Keratinocyte (primary cell): ENCODE measurements around the gene TIMM10. TPM values are rescaled to one million over a fixed set of nuclear protein-coding genes. Genes with fewer than 3 reads are reported as not detected.

Experiments used
- DNase-seq: peaks from one replicate; pipeline ENCODE4 v3.0.0-alpha.2; 2011; ENCODE audit warnings: low read depth, missing footprints, low spot score
- FAIRE-seq: peaks from 2 replicates; lab custom pipeline; 2011; peaks lifted over from hg19 to GRCh38; lab: Jason Lieb, UNC
- H2AFZ ChIP-seq: 2 replicates; pipeline ENCODE4 v1.6.0; 2012; ENCODE audit warnings: low read length, control low read depth, inconsistent platforms; ENCODE audit not compliant: control insufficient read depth
- H3K27ac ChIP-seq: 2 replicates; pipeline ENCODE4 v1.5.1; 2011; ENCODE audit warnings: low read length; ENCODE audit not compliant: control insufficient read depth, insufficient read depth
- H3K27me3 ChIP-seq: 3 replicates; pipeline ENCODE4 v1.6.0; 2011; ENCODE audit warnings: low read length; ENCODE audit not compliant: control insufficient read depth, insufficient read depth; ENCODE audit errors: extremely low read depth
- H3K36me3 ChIP-seq, 2 experiments: 2 replicates in 1 of 2; 3 replicates in 1 of 2; pipeline ENCODE4 v1.5.1; 2011; ENCODE audit warnings: low read length in 2 of 2, mild to moderate bottlenecking in 1 of 2; ENCODE audit not compliant: control insufficient read depth in 2 of 2, insufficient read depth in 2 of 2; ENCODE audit errors: extremely low read depth in 1 of 2
- H3K4me1 ChIP-seq: 3 replicates; pipeline ENCODE4 v1.5.1; 2011; ENCODE audit warnings: low read length; ENCODE audit not compliant: control insufficient read depth, insufficient read depth; ENCODE audit errors: extremely low read depth
- H3K4me2 ChIP-seq: 3 replicates; pipeline ENCODE4 v1.6.0; 2011; ENCODE audit warnings: low read depth, low read length; ENCODE audit not compliant: control insufficient read depth, insufficient read depth; ENCODE audit errors: extremely low read depth
- H3K4me3 ChIP-seq, 3 experiments: fragments of 200-600 bp in 1 of 3; sonication (generic) in 1 of 3; 2 replicates in 2 of 3; 3 replicates in 1 of 3; pipeline ENCODE4 v1.5.1; 2011 to 2016; ENCODE audit warnings: low read length in 3 of 3, mild to moderate bottlenecking in 3 of 3, control low read depth in 2 of 3, inconsistent platforms in 1 of 3, low read depth in 1 of 3, mixed read lengths in 1 of 3, mixed run types in 1 of 3, moderate library complexity in 1 of 3; ENCODE audit not compliant: control insufficient read depth in 2 of 3, insufficient read depth in 2 of 3; ENCODE audit errors: extremely low read depth in 1 of 3
- H3K79me2 ChIP-seq: 2 replicates; pipeline ENCODE4 v1.6.0; 2012; ENCODE audit warnings: low read length; ENCODE audit not compliant: control insufficient read depth, insufficient read depth
- H3K9ac ChIP-seq: 3 replicates; pipeline ENCODE4 v1.6.0; 2011; ENCODE audit warnings: low read length; ENCODE audit not compliant: control insufficient read depth, insufficient read depth; ENCODE audit errors: extremely low read depth
- H3K9me1 ChIP-seq: 3 replicates; pipeline ENCODE4 v1.6.0; 2011; ENCODE audit warnings: low read length; ENCODE audit not compliant: control insufficient read depth, insufficient read depth; ENCODE audit errors: extremely low read depth
- H3K9me3 ChIP-seq: 2 replicates; pipeline ENCODE4 v1.5.1; 2012; ENCODE audit warnings: low read depth, low read length; ENCODE audit not compliant: control insufficient read depth
- H4K20me1 ChIP-seq: 3 replicates; pipeline ENCODE4 v1.6.0; 2011; ENCODE audit warnings: low read length; ENCODE audit not compliant: control insufficient read depth, insufficient read depth; ENCODE audit errors: extremely low read depth
- EZH2 ChIP-seq: IDR thresholded peaks from one replicate; pipeline ENCODE4 v1.6.1; 2012; ENCODE audit warnings: inconsistent platforms, mild to moderate bottlenecking, low read length, moderate library complexity
- dilution Hi-C: fragments of 300-500 bp; cut with MboI; formaldehyde crosslinking; loops from one replicate; pipeline ENCODE4 v1.7.0; 2020; ENCODE audit warnings: low sequenced_read_pairs; ENCODE audit not compliant: extremely low pct_ligation_motif_present
- polyA plus RNA-seq, 5 experiments: library from polyadenylated mRNA; depleted of rRNA in 3 of 5; stranded (reverse) in 3 of 5; stranded (forward) in 1 of 5; unstranded in 1 of 5; fragments of >200 nt; gene quantifications; 1 replicate in 1 of 5; 2 replicates in 3 of 5; 3 replicates in 1 of 5; pipeline versions ENCODE4 v1.2.1 to v1.2.3, GENCODE V29; 2011 to 2012; ENCODE audit warnings: missing spikeins in 2 of 5, low read depth in 1 of 5, low replicate concordance in 1 of 5
- TF ChIP-seq, protein P1 (sequence below), 3 experiments: IDR thresholded peaks in 1 of 3; conservative IDR thresholded peaks in 1 of 3; optimal IDR thresholded peaks in 1 of 3; 2 replicates in 2 of 3; 3 replicates in 1 of 3; pipeline versions ENCODE3 to v1.5.1; 2011; ENCODE audit warnings: low read length in 3 of 3, mild to moderate bottlenecking in 3 of 3, moderate library complexity in 2 of 3, control low read depth in 1 of 3, inconsistent platforms in 1 of 3; ENCODE audit not compliant: insufficient read depth in 2 of 3; ENCODE audit errors: extremely low read depth in 1 of 3

The TIMM10 gene
- polyA plus RNA-seq, 1 donor (not counting 4 experiments of a cell fraction or from before 2014, with no cell fraction given), result 92.2 TPM

DNA sequence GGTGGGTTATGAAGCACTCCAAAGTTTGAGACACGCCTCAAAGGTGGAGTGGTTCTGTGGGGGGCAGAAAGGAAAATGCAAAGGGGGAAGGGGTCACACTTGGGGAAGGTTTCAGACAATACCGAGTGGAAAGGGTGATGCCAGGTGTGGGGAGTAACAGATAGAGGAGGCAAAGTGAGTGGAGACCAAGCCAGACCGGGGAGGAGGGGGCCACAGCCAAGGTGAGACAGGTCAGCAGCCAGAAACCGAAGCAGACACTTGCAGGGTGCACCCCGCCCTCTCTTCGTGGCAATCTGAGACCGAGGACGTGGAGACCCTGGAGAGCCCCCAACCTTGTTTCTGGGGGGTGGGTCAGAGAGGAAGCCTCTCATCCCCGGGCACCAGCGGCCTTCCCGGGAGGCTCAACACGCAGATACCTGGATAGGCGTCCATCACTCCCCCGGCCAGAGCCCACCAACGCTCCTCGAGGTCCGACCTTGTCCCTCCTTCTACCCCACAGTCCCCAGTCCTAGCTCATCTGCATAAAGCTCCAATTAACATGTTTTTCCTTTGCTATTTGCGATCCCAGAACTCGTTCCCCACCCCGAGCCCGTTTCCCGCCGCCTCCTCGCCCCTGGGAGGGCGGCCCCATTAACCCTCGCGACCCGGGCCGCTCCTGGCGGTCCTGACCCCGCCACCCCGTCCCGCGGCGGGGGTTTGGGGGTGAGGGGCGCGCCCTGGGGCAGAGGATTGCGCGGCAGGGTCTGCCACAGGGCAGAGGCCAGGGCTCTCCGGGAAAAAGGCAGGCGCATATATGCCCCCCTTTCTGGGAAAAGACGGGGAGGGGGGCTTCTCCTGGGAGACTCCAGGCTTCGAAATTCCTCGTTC is 48.4 kb downstream of the TIMM10 start:
- Histone ChIP-seq H3K4me2 (no peak overlapping the region), H3K27me3 (peaks cover 19% of the 10 kb centered on the region)
- dilution Hi-C loops, result no loop called here

DNA sequence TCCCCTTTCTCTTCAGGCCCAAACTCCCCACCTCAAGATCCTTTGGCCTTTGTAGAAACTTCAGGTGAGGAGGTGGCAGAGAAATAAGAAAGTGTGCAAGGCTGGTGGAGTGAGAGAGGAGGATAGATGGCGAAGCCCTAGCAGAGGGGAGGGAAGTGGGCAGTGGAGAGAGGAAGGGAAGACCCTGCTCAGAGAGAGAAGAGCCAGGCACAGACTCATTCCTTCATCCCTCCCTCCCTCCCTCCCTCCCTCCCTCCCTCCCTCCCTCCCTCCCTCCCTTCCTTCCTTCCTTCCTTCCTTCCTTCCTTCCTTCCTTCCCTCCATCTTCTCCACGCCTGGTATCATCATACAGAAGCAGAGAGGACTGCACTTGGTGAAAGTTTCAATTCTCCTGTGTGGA is 49.2 kb downstream of the TIMM10 start:
- Histone ChIP-seq H3K36me3 (no peaks in the 10 kb centered on the region), H4K20me1 (no peaks in the 10 kb centered on the region), H3K4me3 (no peak overlapping the region), H3K9me3 (no peaks in the 10 kb centered on the region), H3K9me1 (no peaks in the 10 kb centered on the region), H3K27ac (no peak overlapping the region), H3K27me3 (peaks cover 26% of the 10 kb centered on the region), H2AFZ (no peak overlapping the region), H3K4me2 (no peak overlapping the region), H3K9ac (no peak overlapping the region), H3K4me1 (peaks cover 3% of the 10 kb centered on the region), H3K79me2 (no peaks in the 10 kb centered on the region)
- dilution Hi-C loops, result no loop called here
- FAIRE-seq (no peak), DNase-seq (no peak)
- no peak for TF ChIP-seq EZH2
- TF ChIP-seq, protein P1, sequence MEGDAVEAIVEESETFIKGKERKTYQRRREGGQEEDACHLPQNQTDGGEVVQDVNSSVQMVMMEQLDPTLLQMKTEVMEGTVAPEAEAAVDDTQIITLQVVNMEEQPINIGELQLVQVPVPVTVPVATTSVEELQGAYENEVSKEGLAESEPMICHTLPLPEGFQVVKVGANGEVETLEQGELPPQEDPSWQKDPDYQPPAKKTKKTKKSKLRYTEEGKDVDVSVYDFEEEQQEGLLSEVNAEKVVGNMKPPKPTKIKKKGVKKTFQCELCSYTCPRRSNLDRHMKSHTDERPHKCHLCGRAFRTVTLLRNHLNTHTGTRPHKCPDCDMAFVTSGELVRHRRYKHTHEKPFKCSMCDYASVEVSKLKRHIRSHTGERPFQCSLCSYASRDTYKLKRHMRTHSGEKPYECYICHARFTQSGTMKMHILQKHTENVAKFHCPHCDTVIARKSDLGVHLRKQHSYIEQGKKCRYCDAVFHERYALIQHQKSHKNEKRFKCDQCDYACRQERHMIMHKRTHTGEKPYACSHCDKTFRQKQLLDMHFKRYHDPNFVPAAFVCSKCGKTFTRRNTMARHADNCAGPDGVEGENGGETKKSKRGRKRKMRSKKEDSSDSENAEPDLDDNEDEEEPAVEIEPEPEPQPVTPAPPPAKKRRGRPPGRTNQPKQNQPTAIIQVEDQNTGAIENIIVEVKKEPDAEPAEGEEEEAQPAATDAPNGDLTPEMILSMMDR (optimal IDR thresholded peaks at IDR 0.05 in 1 of 3, IDR thresholded peaks at IDR 0.05 in 1 of 3, conservative IDR thresholded peaks at IDR 0.05 in 1 of 3; ENCODE audit: extremely low read depth in 1 of 3, insufficient read depth in 2 of 3, low read length in 3 of 3), result no peak

More for the DNA sequence above, 48.4 kb downstream of the TIMM10 start:
- FAIRE-seq (no peak), DNase-seq (no peak)
- no peaks in the 10 kb centered on the region for H3K79me2 ChIP-seq
- no peaks in the 10 kb centered on the region for H3K9me1 ChIP-seq
- H3K9me3 ChIP-seq, result no peaks in the 10 kb centered on the region
- no peaks in the 10 kb centered on the region for H4K20me1 ChIP-seq
- H3K4me3 ChIP-seq, result no peak overlapping the region
- no peak overlapping the region for H2AFZ ChIP-seq
- H3K36me3 ChIP-seq, result no peaks in the 10 kb centered on the region
- TF ChIP-seq, protein P1 (optimal IDR thresholded peaks at IDR 0.05 in 1 of 3, IDR thresholded peaks at IDR 0.05 in 1 of 3, conservative IDR thresholded peaks at IDR 0.05 in 1 of 3; ENCODE audit: extremely low read depth in 1 of 3, insufficient read depth in 2 of 3, low read length in 3 of 3), result no peak
- TF ChIP-seq EZH2, result no peak
- no peak overlapping the region for H3K27ac ChIP-seq
- no peak overlapping the region for H3K9ac ChIP-seq
- no peaks in the 10 kb centered on the region for H3K4me1 ChIP-seq
